Peyer's patch (tissue), 4 donors: ENCODE measurements around the gene RNF182.

Experiments used
- CTCF ChIP-seq, 6 experiments: fragments of 450-650 bp in 4 of 6; fragments of 200-600 bp in 2 of 6; sonication (generic) in 1 of 6; IDR thresholded peaks; one replicate each; pipeline ENCODE4 v1.5.1; 2017 to 2019; ENCODE audit warnings: antibody characterized with exemption in 6 of 6, mild to moderate bottlenecking in 3 of 6, moderate library complexity in 1 of 6
- POLR2A ChIP-seq, 2 donors: fragments of 450-650 bp; IDR thresholded peaks; one replicate each; pipeline ENCODE4 v1.5.1; 2017; ENCODE audit warnings: antibody characterized with exemption in 2 of 2, mild to moderate bottlenecking in 2 of 2, moderate library complexity in 2 of 2

GRCh38 chr6:13903364-13903763, 21.4 kb upstream of the RNF182 start:
- TF ChIP-seq CTCF (IDR thresholded peaks at IDR 0.05) (no peak), POLR2A (IDR thresholded peaks at IDR 0.05) (no peak)
